GM18502 (cell line): ENCODE data around the gene ADGRG3.

Experiments
- ATAC-seq: cut with Tn5 transposase; IDR thresholded peaks from one replicate; pipeline ENCODE4 v1.9.1; 2021; ENCODE audit warnings: mild to moderate bottlenecking; ENCODE audit not compliant: unreplicated experiment, poor library complexity

The ADGRG3 gene

DNA sequence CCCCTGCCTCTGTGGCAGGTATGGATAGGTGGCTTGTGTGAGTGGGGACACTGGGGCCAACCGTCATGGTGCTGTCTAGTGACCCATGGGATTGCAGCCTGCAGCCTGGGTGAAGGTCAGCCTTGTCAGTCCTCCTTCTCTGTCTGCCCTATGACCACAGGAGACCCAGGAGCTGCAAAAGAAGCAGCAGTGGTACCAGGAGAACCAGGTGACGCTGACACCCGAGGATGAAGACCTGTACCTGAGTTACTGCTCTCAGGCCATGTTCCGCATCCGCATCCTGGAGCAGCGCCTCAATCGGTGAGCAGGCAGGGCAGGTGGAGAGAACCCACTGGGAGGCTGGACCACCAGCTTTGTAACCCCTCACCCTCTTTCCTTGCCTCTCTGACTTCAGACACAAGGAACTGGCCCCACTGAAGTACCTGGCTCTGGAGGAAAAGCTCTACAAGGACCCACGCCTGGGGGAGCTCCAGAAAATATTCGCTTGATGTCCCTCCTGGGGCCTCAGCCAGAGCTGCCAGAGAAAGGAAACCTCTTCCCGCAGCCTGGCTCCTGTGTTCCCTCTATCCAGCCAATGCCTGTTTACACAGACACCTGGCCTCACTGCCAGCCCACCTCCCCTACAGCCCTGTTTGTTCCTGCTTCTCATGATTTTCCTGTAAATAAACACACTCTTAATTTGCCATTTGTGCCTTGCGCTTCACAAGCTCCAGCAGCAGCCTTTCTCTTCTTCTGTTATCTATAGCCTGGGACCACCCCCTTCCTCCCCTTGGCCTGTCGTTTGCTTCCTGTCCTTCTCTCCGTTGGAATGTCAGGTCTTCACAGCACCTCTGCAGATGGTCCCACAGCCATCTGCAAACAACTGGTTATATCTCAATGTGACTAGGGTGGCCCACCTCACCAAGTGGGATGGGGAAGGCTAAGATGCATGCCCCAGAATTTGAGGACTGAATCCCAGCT, 62.9 kb downstream of the ADGRG3 start:
- ATAC-seq: no peak

DNA sequence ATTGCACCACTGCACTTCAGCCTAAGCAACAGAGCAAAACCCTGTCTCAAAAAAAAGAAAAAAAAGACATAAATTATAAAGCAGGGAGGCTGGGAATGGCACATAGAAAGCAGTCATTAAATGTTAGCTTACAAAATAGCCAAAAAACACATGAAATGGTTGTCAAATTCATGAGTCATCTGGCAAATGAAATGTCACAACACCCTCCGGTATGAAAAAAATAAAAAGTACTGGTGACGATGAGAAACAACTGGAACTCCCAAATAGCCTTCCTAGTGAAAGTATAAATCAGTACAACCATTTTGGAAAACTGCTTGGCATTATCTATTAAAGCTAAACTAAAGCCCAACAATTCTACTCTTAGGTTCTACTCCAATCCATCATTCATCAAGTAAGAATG, 63.9 kb downstream of the ADGRG3 start:
- no peak for ATAC-seq

DNA sequence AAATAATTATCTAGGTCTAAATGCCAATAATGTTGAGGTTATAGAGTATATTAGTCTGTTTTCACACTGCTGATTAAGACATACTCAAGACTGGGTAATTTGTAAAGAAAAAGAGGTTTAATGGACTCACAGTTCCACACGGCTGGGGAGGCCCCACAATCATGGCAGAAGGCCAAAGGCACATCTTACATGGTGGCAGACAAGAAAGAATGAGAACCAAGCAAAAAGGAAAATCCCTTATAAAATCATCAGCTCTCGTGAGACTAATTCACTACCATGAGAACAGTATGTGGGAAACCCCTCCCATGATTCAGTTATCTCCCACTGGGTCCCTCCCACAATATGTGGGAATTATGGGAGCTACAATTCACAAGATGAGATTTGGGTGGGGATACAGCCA, 64.6 kb downstream of the ADGRG3 start:
- no peak for ATAC-seq

DNA sequence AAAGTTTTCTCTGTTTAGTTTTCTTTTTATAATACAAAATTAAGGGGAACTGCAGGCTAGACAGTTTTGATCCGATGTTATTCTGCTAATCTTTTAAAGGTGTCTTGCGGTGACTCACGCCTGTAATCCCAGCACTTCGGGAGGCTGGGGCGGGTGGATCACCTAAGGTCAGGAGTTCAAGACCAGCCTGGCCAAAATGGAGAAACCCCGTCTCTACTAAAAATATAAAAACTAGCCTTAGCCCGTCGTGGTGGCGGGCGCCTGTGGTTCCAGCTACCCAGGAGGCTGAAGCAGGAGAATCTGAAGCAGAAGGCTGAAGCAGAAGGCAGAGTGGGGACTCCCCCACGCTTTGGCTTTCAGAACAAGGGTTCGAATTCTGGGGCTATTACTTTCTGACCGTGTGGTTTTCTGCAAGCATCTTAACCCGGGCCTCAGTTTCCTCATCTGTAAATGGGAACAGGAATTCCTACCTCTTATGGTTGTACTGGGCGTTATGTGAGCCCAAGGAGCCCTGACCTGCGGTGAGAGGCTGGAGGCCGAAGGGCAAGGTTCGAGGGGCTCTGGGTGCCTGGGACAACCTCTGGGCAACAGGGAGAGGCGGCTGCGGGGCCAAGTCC, 66.3 kb downstream of the ADGRG3 start:
- ATAC-seq: no peak

DNA sequence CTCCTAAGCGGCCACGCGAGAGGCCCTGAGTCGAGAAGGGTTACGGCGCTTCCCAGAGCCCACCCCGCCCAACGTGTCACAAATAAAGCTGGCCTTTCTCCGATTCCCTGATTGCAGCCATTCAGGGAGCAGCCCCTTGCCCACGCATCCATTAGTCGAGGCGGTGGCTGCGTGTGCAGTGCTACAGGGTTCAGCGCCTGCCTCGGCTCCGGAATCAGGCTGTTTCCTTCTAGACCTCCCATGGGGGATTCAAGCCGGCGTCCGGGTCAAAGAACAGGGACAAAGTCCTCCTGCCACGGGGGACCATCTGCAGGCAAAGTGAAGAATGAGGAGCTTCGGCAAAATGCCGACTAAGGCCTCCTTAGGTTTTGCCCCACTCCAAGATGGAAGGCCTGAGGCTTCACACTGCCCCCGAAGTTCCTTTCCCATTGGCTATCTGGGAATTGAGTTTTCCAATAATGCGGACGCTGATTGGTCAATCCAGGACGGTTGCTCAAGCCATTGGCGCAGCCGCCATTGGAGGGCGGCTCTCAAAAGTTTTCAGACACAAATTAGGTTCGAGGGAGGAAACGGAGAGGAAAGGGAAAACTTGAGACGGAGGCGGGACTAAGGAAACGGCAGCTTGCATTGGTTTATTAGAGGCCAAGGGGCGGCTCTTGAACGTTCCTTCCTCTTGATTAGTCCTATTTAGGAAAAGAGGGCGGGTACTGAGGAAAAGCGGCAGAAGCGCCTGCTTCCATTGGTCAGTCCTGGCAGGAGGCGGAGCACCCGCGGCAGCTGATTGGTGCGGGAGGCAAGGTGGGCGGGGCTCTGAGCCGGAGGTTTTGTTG, 67.0 kb downstream of the ADGRG3 start:
- ATAC-seq: peak; percentile 91

DNA sequence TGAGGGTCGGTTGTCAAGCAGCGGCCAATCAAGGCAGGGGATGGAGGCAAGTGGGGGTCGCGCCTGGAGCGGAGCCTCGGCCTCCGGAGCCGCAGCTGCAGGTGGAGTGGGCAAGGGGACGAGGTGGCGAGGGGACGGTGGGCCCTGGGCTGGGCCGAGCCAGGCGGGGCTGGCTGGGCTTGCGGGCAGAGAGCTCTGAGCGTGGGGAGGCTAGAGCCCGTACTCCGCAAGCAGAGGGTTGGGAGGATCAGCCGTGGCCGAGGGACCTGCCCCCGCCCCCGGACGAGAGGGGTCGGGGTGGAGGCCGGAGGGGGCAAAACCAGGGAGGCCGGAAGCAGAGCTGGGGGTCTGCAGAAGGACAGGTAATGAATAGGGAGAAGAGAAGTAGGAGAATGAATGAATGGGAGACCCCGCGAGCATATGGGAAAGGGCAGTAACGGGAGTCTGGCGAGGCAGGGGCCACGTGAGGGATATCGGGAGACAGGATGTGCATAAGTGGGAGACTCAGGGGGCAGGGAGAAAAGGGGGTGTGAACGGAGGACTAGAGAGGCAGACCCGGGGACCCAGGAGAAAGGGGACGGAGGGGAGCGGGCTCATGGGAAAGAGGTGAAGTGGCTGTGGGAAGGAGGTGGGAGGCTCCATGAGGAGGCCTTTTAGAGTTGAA, 67.8 kb downstream of the ADGRG3 start, which contains the start of gene KATNB1:
Gene KATNB1, plus strand, starts transcription at position 16 of the 664 bp plus-strand sequence. CDS start 1,474 bp downstream, outside the sequence.
- ATAC-seq: no peak

DNA sequence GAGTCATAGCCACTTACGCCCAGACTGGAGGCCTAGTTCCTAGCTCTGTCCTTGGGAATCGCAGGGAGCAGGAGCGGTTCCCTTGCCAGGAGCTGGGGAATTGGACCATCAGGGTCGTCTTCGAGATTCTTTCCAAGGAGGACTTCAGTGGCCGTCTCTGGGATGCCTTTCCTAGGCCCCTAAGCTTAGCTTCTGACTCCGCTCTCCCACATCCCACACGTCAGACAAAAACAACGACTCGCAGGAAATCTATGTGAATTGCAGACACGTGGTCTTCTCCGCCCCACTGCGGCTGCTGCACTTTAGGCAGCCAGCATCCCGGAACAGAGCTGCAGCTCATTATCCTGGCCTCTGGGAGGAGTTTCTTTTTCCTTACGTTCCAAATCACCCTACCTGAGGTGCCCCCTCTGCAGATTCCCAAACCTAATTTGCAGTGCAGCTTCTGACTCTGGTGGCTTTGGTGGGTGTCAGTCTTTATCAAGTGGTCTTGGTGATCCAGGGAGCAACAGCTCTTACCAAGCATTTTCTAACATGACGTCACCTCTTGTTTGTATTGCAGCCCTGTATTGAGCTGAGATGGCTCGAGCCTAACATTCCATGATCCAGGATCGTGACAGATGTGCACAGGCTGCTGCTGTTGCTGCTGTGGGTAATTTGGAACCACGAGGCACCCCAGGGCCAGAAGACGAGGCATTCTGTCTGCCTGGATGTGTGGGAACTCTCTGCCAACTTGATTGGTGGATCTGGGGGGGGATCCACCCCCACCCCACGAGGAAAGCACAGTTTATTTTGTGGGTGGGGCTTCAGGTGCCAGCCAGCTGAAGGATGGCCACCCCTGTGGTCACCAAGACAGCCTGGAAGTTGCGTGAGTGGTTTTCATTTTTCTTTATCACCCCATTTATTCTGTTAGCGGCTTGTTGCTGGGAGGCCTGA, 68.6 kb downstream of the ADGRG3 start:
- ATAC-seq: no peak

DNA sequence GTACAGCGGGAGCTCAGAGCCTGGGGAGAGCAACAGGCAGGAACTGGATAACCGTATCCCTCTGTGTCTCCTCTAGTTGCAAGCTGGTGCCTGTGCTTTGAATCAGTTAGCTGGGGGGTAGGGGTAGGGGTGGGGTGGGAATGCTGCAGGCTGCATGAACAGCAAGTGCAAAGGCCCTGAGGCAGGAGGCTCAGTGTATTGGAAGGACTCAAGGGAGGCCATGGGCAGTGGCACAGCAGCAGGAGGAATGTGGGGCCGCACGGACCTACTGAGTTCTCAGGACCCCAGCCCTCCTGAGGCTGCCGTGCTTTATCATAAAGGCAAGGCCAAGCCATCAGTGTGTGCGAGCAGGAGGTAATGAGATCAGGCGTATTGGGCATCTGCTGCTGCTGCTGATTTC, 70.7 kb downstream of the ADGRG3 start:
- ATAC-seq: no peak
